GM12801 (cell line): Measurements from ENCODE around the gene OLFM2.

Experiments
- TF ChIP-seq, protein P1 (sequence below): IDR thresholded peaks from one replicate; pipeline ENCODE4 v1.5.1; 2011; ENCODE audit warnings: control low read depth; ENCODE audit not compliant: insufficient read length; ENCODE audit errors: extremely low read depth

Gene OLFM2

DNA sequence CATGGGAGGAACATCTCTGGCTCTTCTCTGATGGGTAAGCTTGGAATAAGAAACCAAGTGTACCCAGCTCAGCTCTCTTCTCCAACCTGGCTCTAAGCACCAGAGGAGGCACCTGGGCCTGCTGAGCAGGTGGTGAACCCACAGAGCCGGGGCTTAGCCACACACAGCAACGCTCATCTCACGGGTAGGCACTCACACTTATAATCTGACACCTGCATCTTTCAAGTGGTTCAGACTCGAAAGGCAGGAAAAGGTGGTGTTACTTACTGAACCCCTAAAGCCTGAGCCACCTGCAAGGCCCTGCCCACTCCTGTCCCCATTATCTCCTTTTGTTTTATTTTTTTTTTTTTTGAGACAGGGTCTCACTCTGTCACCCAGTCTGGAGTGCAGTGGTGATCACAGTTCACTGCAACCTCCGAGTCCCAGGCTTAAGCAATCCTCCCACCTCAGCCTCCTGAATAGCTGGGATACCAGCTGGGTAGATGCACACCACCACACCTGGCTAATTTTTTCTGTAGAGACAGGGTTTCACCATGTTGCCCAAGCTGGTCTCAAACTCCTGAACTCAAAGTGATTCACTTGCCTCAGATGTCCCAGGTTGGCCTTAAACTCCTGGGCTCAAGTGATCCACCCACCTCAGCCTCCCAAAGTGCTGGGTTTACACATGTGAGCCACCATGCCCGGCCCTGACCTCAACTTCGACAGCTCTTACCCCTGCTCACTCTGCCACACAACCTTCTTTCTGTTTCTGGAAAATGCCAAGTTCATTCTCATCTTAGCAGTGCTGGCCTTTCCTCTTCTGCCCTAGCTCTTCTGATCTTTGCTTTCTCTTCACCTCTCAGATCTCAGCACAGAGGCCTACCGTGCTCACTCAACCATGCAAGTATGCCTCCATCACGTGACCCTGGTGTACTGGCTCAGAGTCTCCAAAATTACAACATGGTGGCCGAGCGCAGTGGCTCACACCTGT is 127.2 kb downstream of the OLFM2 start:
- TF ChIP-seq, protein P1, sequence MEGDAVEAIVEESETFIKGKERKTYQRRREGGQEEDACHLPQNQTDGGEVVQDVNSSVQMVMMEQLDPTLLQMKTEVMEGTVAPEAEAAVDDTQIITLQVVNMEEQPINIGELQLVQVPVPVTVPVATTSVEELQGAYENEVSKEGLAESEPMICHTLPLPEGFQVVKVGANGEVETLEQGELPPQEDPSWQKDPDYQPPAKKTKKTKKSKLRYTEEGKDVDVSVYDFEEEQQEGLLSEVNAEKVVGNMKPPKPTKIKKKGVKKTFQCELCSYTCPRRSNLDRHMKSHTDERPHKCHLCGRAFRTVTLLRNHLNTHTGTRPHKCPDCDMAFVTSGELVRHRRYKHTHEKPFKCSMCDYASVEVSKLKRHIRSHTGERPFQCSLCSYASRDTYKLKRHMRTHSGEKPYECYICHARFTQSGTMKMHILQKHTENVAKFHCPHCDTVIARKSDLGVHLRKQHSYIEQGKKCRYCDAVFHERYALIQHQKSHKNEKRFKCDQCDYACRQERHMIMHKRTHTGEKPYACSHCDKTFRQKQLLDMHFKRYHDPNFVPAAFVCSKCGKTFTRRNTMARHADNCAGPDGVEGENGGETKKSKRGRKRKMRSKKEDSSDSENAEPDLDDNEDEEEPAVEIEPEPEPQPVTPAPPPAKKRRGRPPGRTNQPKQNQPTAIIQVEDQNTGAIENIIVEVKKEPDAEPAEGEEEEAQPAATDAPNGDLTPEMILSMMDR, result no peak

DNA sequence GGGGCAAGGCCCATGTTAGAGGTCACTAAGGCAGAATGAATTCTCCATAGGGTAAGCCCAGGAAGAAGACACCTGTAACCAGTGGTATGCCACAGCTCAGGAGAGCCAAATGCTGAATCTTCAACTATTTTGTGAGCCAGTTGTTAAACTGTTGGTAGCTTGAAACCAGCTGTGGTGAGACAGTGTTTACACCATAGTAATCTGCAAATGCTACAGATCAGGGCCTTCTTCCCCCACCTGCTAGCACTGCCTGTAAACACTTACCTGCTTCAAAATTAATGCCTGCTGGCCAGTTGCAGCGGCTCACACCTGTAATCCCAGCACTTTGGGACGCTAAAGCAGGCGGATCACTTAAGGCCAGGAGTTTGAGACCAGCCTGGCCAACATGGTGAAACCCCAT is 129.5 kb downstream of the OLFM2 start:
- TF ChIP-seq, protein P1, result no peak
